ENCODE measurements around the gene SMG6.

DNA sequence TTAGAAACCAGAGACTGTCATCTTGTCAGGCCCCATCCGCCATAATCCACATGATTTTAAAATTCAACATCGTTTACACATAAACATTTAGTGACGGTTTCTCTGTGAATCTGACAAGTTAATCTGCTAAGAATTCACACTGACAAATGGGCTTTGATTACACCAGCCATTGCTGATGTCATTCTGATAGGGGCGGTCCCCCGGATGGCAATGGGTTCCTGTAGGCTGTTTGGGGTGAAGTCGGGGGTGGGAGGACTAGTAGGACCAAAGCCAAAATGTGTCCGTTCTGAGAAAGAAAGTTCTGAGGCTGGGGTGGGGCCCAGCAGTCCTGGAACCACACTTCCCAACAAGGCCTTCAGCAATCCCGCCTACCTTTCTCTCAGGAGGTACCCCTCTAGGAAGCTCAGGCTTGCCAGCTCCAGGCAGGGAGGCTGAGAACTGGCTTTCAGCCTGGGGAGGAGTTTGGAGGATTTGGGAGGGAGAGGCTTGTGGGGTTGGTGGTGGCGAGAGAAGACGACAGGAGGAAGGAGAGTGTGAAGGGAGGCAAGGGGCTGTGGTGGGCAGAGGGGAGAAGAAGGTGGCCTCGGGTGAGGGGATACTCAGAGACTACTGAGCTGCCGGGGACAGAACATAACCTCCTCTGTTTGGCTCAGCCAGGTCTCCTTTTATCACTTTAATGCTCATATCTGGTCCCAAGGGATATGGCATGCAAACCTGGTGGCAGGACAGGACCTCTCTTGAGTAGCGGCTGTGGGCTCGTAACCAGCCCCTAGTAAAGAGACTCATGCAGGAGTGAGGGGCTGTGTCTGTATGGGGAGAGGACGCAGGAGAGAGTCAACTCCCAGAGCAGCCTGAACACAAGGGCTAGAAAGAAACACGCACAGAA is 240.1 kb downstream of the SMG6 start:
- TF ChIP-seq, protein P1, sequence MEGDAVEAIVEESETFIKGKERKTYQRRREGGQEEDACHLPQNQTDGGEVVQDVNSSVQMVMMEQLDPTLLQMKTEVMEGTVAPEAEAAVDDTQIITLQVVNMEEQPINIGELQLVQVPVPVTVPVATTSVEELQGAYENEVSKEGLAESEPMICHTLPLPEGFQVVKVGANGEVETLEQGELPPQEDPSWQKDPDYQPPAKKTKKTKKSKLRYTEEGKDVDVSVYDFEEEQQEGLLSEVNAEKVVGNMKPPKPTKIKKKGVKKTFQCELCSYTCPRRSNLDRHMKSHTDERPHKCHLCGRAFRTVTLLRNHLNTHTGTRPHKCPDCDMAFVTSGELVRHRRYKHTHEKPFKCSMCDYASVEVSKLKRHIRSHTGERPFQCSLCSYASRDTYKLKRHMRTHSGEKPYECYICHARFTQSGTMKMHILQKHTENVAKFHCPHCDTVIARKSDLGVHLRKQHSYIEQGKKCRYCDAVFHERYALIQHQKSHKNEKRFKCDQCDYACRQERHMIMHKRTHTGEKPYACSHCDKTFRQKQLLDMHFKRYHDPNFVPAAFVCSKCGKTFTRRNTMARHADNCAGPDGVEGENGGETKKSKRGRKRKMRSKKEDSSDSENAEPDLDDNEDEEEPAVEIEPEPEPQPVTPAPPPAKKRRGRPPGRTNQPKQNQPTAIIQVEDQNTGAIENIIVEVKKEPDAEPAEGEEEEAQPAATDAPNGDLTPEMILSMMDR (IDR thresholded peaks at IDR 0.05), result no peak
- no peak for TF ChIP-seq NR3C1 (CRISPR knock-in tag; conservative IDR thresholded peaks at IDR 0.05; ENCODE audit: low read depth)
- TF ChIP-seq ZBTB21 (CRISPR knock-in tag; IDR thresholded peaks at IDR 0.05; ENCODE audit: borderline replicate concordance), result no peak
- no peak for TF ChIP-seq ETV6 (CRISPR knock-in tag; IDR thresholded peaks at IDR 0.05)

Data from WTC11 (cell line).